Liver (tissue), 9 donors: ENCODE data around the gene SLC2A14. TPM values are rescaled to one million over a fixed set of nuclear protein-coding genes. Genes with fewer than 3 reads are reported as not detected.
"Not testable (repeated sequence)": the region's sequence is repeated elsewhere in the genome, so short reads cannot be mapped to it uniquely, and the experiment has no call there.

ENCODE experiments used
- DNase-seq: peaks from one replicate; pipeline ENCODE4 v3.0.0-alpha.2; 2017; ENCODE audit warnings: low spot score
- H3K27ac ChIP-seq, 2 donors: one replicate each; pipeline ENCODE4 v1.7.0; 2013; ENCODE audit warnings: inconsistent platforms in 2 of 2, low read length in 2 of 2, control low read depth in 1 of 2, low read depth in 1 of 2, mild to moderate bottlenecking in 1 of 2
- H3K27me3 ChIP-seq, 4 donors: one replicate each; pipeline versions ENCODE4 v1.6.1 to v1.7.0; 2013; ENCODE audit warnings: low read length in 3 of 4, inconsistent platforms in 1 of 4, mild to moderate bottlenecking in 1 of 4, moderate library complexity in 1 of 4; ENCODE audit not compliant: control insufficient read depth in 4 of 4, insufficient read depth in 4 of 4
- H3K36me3 ChIP-seq, 4 donors: one replicate each; pipeline versions ENCODE4 v1.6.1 to v1.7.0; 2013; ENCODE audit warnings: low read length in 3 of 4, mild to moderate bottlenecking in 3 of 4, low read depth in 1 of 4, moderate library complexity in 1 of 4; ENCODE audit not compliant: control insufficient read depth in 4 of 4, insufficient read depth in 3 of 4
- H3K4me1 ChIP-seq, 4 donors: one replicate each; pipeline versions ENCODE4 v1.6.1 to v1.7.0; 2013; ENCODE audit warnings: low read length in 3 of 4, mild to moderate bottlenecking in 3 of 4, moderate library complexity in 1 of 4; ENCODE audit not compliant: control insufficient read depth in 4 of 4, insufficient read depth in 4 of 4
- H3K4me3 ChIP-seq, 3 donors: one replicate each; pipeline versions ENCODE4 v1.6.1 to v1.7.0; 2013; ENCODE audit warnings: low read length in 3 of 3, control low read depth in 1 of 3, low read depth in 1 of 3, mild to moderate bottlenecking in 1 of 3
- H3K9ac ChIP-seq, 2 donors: one replicate each; pipeline ENCODE4 v1.7.0; 2013; ENCODE audit warnings: low read length in 2 of 2, mild to moderate bottlenecking in 2 of 2, moderate library complexity in 2 of 2, control low read depth in 1 of 2, low read depth in 1 of 2
- H3K9me3 ChIP-seq, 4 donors: one replicate each; pipeline versions ENCODE4 v1.6.1 to v1.7.0; 2013; ENCODE audit warnings: low read length in 3 of 4; ENCODE audit not compliant: control insufficient read depth in 4 of 4
- ATF3 ChIP-seq: IDR thresholded peaks from 2 replicates; pipeline ENCODE4 v1.6.1; 2016; ENCODE audit warnings: antibody characterized with exemption
- CTCF ChIP-seq: fragments of 150-350 bp; IDR thresholded peaks from 2 replicates; pipeline ENCODE4 v1.5.1; 2017; ENCODE audit warnings: improper control_type of control experiment, low read depth, low read length; ENCODE audit not compliant: missing input control
- FOXA1 ChIP-seq: IDR thresholded peaks from 2 replicates; pipeline ENCODE4 v1.6.1; 2016; ENCODE audit warnings: antibody characterized with exemption
- GABPA ChIP-seq, 2 donors: IDR thresholded peaks in 1 of 2; conservative IDR thresholded peaks in 1 of 2; 2 replicates each; pipeline ENCODE4 v1.6.1; 2016; ENCODE audit warnings: antibody characterized with exemption in 2 of 2, mild to moderate bottlenecking in 1 of 2, moderate library complexity in 1 of 2
- HNF4A ChIP-seq, 2 donors: conservative IDR thresholded peaks; 2 replicates each; pipeline ENCODE4 v1.6.1; 2016; ENCODE audit warnings: antibody characterized with exemption in 2 of 2, mild to moderate bottlenecking in 2 of 2
- HNF4G ChIP-seq: IDR thresholded peaks from 2 replicates; pipeline ENCODE4 v1.6.1; 2016; ENCODE audit warnings: antibody characterized with exemption
- JUND ChIP-seq, 2 donors: IDR thresholded peaks; 2 replicates each; pipeline ENCODE4 v1.6.1; 2016; ENCODE audit warnings: antibody characterized with exemption in 2 of 2
- NR2F2 ChIP-seq: IDR thresholded peaks from 2 replicates; pipeline ENCODE4 v1.6.1; 2016; ENCODE audit warnings: antibody characterized with exemption
- REST ChIP-seq: IDR thresholded peaks from 2 replicates; pipeline ENCODE4 v1.6.1; 2016; ENCODE audit warnings: antibody characterized with exemption, mild to moderate bottlenecking
- RXRA ChIP-seq, 2 donors: IDR thresholded peaks; 2 replicates each; pipeline ENCODE4 v1.6.1; 2017 to 2018; ENCODE audit warnings: antibody characterized with exemption in 2 of 2, mild to moderate bottlenecking in 1 of 2
- SP1 ChIP-seq: IDR thresholded peaks from 2 replicates; pipeline ENCODE4 v1.6.1; 2018; ENCODE audit warnings: antibody characterized with exemption, mild to moderate bottlenecking
- TAF1 ChIP-seq: conservative IDR thresholded peaks from 2 replicates; pipeline ENCODE4 v1.6.1; 2016; ENCODE audit warnings: antibody characterized with exemption, mild to moderate bottlenecking
- YY1 ChIP-seq: IDR thresholded peaks from 2 replicates; pipeline ENCODE4 v1.6.1; 2016; ENCODE audit warnings: antibody characterized with exemption, mild to moderate bottlenecking
- ZBTB33 ChIP-seq: IDR thresholded peaks from 2 replicates; pipeline ENCODE4 v1.6.1; 2016; ENCODE audit warnings: antibody characterized with exemption
- WGBS: extraction: QIAGEN DNeasy Blood & Tissue Kit; methylation state at CpG from one replicate; pipeline ENCODE4 v1.1.7; 2013; 5-methylcytosine and 5-hydroxymethylcytosine counted together
- polyA plus RNA-seq, 2 donors: library from polyadenylated mRNA; stranded (reverse) in 1 of 2; unstranded in 1 of 2; fragments of 200-250 nt in 1 of 2; fragments of >200 nt in 1 of 2; fragmentation: Nextera tagmentation in 1 of 2; extraction: Ambion mirVana in 1 of 2; gene quantifications; one replicate each; pipeline versions ENCODE4 v1.2.1 to v1.2.3, GENCODE V29; 2013 to 2015
- total RNA-seq, 2 donors: library from RNA; depleted of rRNA; stranded (reverse); fragments of >200 nt; gene quantifications; one replicate each; pipeline ENCODE4 v1.2.3, GENCODE V29; 2014
- donor health status: healthy.
- donor health status: healthy.
- donor health status: healthy.
- donor health status: healthy.
- donor health status: healthy.

Gene SLC2A14
- total and polyA plus RNA-seq, 4 donors, result 22.7 TPM; not detected in 3

- Histone ChIP-seq H3K27ac (no peak overlapping the region), H3K36me3 (no peaks in the 10 kb centered on the region), H3K4me1 (no peaks in the 10 kb centered on the region), H3K9ac (no peak overlapping the region), H3K27me3 (no peaks in the 10 kb centered on the region), H3K9me3 (no peaks in the 10 kb centered on the region), H3K4me3 (no peak overlapping the region)
- no peak for DNase-seq
- WGBS, result 33% methylated on average over 13 of the region's 13 CpGs
- TF ChIP-seq FOXA1 (no peak), HNF4G (no peak), ATF3 (no peak), NR2F2 (no peak), RXRA (IDR thresholded peaks at IDR 0.05) (no peak), YY1 (no peak), REST (no peak), SP1 (no peak), CTCF (no peak), HNF4A (conservative IDR thresholded peaks at IDR 0.05) (no peak), GABPA (IDR thresholded peaks at IDR 0.05 in 1 of 2, conservative IDR thresholded peaks at IDR 0.05 in 1 of 2) (no peak), JUND (IDR thresholded peaks at IDR 0.05) (no peak)
Measured at GRCh38 chr12:7787574-7788293, 85.0 kb downstream of the SLC2A14 start.

GRCh38 chr12:7784701-7785100 lies 88.0 kb downstream of the SLC2A14 start:
- H3K4me1 ChIP-seq, result no peaks in the 10 kb centered on the region
- no peaks in the 10 kb centered on the region for H3K9me3 ChIP-seq
- no peaks in the 10 kb centered on the region for H3K27me3 ChIP-seq
- DNase-seq, result no peak
- no peak overlapping the region for H3K9ac ChIP-seq
- no peaks in the 10 kb centered on the region for H3K36me3 ChIP-seq
- 58% methylated on average over 2 of the region's 2 CpGs for WGBS
- H3K4me3 ChIP-seq, result no peak overlapping the region
- no peak overlapping the region for H3K27ac ChIP-seq
- TF ChIP-seq ZBTB33, result no peak
- no peak for TF ChIP-seq TAF1
- TF ChIP-seq RXRA (IDR thresholded peaks at IDR 0.05), result no peak

GRCh38 chr12:7783433-7783832 lies 89.3 kb downstream of the SLC2A14 start:
- not testable (repeated sequence) for DNase-seq, H3K36me3 ChIP-seq, H3K4me1 ChIP-seq, H3K4me3 ChIP-seq, H3K27ac ChIP-seq, H3K9me3 ChIP-seq, H3K27me3 ChIP-seq, H3K9ac ChIP-seq
- 86% methylated on average over 9 of the region's 9 CpGs for WGBS
